ENCODE data around the gene TRPV6.

DNA sequence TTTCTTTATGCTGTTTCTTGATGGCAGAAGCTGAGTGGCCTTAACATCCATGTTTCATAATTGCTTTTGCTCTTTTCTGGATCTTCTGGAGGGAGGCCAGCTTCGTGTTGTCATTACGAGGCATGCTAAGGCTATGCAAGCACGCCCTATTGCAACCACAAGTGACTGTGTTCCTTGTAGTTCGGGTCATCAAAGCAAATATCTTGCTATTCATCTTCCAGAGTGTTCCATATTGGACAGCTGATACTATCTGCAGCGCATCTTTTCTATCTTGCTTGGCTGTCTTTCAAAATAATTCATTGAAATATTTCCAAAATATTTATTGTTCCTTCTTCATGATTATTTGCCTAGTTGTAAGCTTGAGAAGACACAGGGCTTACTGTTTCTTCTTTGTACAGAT, 25.7 kb downstream of the TRPV6 start:
- TF ChIP-seq SUZ12 (IDR thresholded peaks at IDR 0.05) (no peak), FOXM1 (IDR thresholded peaks at IDR 0.05; ENCODE audit: borderline replicate concordance) (no peak), FOXK2 (IDR thresholded peaks at IDR 0.05) (no peak), SP1 (IDR thresholded peaks at IDR 0.05) (no peak), CTBP1 (IDR thresholded peaks at IDR 0.05; ENCODE audit: borderline replicate concordance) (no peak), BHLHE40 (IDR thresholded peaks at IDR 0.05; ENCODE audit: borderline replicate concordance) (no peak), ZNF384 (IDR thresholded peaks at IDR 0.05) (no peak), NFRKB (IDR thresholded peaks at IDR 0.05) (no peak), ELF4 (IDR thresholded peaks at IDR 0.05) (no peak), HDGF (IDR thresholded peaks at IDR 0.05; ENCODE audit: borderline replicate concordance) (no peak), LEF1 (IDR thresholded peaks at IDR 0.05; ENCODE audit: borderline replicate concordance) (no peak), FOXA1 (IDR thresholded peaks at IDR 0.05) (no peak)
